ENCODE results near the gene GHRHR.

The GHRHR gene

DNA sequence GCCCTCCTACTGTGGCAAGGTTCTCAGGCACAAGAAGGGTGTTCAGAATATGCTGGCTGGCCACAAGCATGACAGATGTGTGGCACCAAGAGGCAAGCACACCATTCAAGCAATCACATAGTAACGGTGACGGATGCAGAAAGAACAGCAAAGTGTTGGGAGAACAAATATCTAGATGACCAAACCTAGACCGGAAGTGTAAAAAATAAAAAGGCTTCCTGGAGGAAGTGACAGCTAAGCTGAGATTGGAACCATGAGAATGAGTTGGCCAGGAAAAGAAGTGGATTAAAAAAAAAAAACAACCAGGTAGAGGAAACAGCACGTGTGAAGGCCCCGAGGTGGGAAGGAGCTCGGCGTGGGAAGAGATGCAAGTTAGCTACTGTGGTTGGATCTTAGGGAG is 22.0 kb downstream of the GHRHR start:
- DNase-seq (ENCODE audit: low spot score) = no peak

DNA sequence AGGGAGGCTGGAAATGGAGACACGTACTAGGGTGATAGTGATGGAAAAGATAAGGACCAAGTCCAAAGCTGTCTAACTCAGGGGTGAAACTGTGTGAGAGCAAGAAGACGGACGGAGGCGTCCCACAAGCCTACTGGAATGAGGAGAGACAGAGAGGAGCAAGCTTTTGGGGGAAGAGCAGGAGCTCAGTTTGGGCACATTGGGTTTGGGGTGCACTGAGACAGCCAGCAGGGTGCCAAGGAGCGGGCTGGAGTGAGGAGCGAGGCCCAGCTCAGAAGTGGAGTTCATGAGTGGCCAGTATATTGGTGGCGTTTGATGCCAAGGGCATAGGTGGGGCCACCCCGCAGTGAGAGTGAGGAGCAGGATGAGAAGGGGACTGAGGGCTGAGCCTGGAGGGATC is 22.6 kb downstream of the GHRHR start:
- DNase-seq (ENCODE audit: low spot score) = no peak

DNA sequence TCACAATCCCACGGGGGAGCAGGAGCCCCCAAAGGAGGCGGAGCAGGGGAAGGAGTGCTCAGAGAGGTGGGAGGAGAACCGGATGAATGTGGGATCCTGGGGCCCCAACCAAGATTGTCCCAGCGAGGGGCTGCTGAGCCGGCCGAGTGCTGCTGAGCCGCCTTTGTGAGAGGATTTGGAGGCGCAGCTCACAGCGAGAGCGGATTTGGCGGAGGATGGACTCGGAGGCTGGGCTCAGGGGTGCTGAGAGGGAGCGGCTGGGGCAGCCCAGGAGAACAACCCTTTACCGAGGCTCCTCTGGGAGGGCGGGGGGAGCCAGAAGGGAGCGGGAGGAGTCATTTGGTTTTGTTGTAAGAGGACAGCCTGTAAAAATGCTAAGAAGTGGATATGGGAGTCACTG is 23.0 kb downstream of the GHRHR start:
- no peak for DNase-seq (ENCODE audit: low spot score)

DNA sequence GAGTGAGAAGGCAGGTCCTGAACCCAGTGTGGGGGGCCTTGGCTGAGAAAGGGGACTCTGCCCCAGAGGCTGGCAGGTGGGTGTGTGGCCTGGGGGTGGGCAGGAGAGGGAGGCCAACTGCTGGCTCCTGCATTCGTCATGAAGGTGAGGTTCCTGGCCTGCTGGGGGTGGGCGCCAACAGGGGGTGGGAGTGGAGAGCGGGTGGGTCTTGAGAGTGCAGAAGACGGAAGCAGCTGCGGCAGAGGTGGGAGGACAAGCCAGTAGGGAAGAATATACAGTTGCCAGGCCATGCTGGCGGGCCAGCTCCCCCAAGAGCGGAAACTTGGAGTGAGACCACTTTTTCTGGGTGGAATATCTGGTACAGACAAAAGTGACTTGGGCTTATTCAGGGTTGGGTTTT is 23.4 kb downstream of the GHRHR start:
- DNase-seq (ENCODE audit: low spot score) = no peak

DNA sequence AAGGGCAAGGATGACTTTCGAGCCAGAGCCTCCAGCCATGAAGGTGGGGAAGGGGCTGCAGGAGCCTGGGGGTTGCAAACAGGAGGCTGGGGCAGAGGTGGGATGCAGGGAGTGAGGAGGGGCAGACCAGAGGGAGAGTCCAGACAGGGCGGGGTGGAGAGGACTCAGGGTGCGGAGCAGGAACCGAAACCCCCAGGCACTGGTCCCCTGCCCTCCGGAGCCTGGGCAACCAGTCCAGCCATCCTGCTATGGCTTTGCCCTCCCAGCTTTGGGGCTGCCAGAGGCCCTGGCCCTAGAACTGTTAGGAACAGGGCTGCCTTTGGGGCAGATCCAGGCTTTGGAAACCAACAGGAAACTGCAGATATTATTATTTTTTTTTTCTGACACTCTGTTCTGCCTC is 24.2 kb downstream of the GHRHR start:
- DNase-seq (ENCODE audit: low spot score) = no peak

- no peak for DNase-seq (ENCODE audit: low spot score)
Measured at GRCh38 chr7:30988351-30989005, 24.7 kb downstream of the GHRHR start.

GRCh38 chr7:30989008-30989823 is 25.5 kb downstream of the GHRHR start:
- no peak for DNase-seq (ENCODE audit: low spot score)

GRCh38 chr7:30989824-30990672 is 26.3 kb downstream of the GHRHR start:
- no peak for DNase-seq (ENCODE audit: low spot score)

DNA sequence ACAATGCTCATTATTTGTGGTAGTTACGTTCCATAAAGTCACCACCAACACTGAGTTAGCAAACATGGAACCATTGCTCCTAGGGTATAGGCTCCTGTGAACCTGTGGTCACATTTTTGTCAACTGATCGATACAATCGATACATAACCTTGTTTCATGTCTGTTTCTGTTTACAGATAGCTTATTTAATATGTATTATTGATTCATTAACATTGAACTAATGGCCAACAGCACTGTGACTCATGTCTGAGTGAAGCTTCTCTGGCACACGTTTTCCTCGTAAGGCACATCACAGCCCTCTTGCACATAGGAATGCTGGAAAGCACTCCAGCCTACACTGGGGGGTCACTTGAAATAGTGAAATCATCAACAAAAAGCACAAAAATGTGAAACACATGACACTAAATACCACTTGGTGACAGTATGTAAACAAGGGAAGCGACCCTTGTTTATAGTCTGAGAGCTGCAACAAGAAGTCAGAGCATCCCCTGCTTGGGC is 27.0 kb downstream of the GHRHR start:
- no peak for DNase-seq (ENCODE audit: low spot score)

DNA sequence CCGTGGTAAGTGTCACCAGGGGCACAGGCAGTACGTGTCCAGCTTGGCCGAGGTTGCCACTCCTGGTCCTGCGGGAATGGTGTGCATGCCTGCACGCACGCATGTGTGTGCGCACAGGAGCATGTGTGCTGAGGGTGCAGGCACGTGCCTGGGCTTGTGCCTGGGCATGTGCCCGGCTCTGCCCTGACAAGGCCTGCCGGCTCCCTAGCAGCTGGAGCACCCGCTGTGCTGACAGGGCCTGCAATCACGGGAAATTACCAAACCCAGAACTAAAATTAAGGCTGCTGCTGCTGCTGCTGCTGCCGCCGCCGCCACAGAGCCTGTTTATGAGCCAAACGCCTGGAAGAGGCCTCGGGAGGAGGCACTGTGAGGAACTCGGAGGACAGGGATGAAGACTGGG is 28.7 kb downstream of the GHRHR start:
- no peak for DNase-seq (ENCODE audit: low spot score)

GRCh38 chr7:30994206-30995100 is 30.7 kb downstream of the GHRHR start:
- no peak for DNase-seq (ENCODE audit: low spot score)

- no peak for DNase-seq (ENCODE audit: low spot score)
Measured at GRCh38 chr7:30995536-30995935, 31.8 kb downstream of the GHRHR start.

DNA sequence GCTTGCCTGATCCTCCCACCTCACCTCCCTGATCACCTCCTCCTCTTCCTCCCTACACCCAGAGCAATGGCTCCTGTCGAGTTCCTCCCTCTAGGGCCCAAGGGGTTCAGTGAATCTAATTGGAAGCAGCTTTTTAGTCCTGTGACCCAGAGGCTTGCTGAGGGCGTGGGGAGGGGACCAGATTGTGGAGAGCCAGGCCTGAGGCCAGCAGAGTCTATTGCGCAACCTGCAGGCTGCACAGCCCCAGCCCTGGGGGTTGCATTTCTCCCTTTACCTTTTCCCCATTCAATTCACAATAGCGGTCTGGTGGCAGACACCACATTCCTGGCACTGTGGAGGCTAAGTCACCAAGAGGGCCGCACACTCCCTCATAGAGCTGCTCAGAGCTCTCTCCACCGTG is 32.5 kb downstream of the GHRHR start:
- no peak for DNase-seq (ENCODE audit: low spot score)

DNA sequence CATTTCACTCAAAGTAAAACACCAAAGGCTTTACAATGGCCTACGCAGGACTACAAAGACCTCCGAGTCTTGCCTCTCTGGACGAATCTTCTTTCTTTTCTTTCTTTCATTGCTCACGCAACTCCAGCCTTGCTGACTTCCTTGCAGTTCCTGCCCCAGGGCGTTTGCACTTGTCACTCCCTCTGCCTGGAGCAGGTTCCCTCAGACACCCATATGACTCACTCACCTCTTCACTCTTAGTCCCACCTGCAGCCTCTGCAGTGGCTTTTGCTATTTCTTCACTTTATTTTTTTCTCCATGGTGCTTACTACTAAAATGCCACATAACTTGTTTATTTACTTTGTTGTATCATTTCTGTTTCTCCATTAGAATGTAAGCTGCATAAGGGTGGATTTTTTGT is 33.1 kb downstream of the GHRHR start:
- DNase-seq (ENCODE audit: low spot score) = no peak

- no peak for DNase-seq (ENCODE audit: low spot score)
Measured at GRCh38 chr7:30997316-30997715, 33.6 kb downstream of the GHRHR start.

- no peak for DNase-seq (ENCODE audit: low spot score)
Measured at GRCh38 chr7:30998180-30998579, 34.4 kb downstream of the GHRHR start.

GRCh38 chr7:31000161-31000693 is 36.5 kb downstream of the GHRHR start:
- no peak for DNase-seq (ENCODE audit: low spot score)

- DNase-seq (ENCODE audit: low spot score) = no peak
Measured at GRCh38 chr7:31000779-31001178, 37.0 kb downstream of the GHRHR start.

- no peak for DNase-seq (ENCODE audit: low spot score)
Measured at GRCh38 chr7:31002256-31002655, 38.5 kb downstream of the GHRHR start.

DNA sequence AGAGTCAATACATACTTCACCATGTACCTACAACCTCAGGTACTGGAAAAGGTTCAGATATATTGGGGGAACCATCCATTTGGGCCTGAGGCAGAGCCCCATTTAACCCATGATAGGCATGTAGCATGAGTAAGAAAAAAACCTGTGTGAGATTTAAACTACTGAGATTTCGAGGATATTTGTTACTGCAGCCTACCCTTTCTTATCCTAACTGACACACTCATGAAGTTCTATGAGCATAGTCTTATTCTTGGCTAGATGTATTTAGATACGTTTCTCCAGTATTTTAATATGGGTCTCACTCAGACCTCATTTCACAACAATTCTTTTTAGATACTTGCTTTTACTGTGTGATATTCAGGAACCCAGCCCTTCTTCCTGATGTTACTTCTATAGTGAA is 39.3 kb downstream of the GHRHR start:
- DNase-seq (ENCODE audit: low spot score) = no peak

DNA sequence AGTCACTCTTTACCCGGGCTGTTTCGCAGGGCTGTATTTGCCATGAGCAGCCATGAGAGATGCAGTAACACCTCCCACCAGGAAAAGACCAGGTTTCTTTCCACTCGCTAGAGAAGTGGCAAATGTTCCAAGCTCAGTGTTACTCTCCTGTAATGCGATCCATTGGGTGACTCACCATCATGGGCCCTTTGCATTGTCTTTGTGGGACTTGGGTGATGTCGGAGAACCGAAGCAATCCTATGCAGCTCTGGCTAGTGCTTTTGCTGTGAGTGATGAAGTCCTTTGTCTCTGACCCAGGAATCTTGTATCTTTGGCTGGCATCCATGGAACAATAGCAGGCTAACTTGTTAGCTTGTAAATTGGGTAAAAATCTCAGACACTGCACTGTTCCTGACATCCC is 40.0 kb downstream of the GHRHR start:
- DNase-seq (ENCODE audit: low spot score) = no peak

Measured in germinal center (tissue), 1 donor.